Nephron progenitor cell (in vitro differentiated cells): ENCODE results near the gene CDH6.

ENCODE experiments used
- DNase-seq: peaks from one replicate; pipeline ENCODE4 v3.0.0; 2021
- H3K27ac Mint-ChIP-seq: 2 replicates; pipeline ENCODE4 v1.8.0; 2021; ENCODE audit warnings: mild to moderate bottlenecking, moderate library complexity, mixed read lengths
- H3K27me3 Mint-ChIP-seq: 2 replicates; pipeline ENCODE4 v1.8.0; 2021; ENCODE audit warnings: mild to moderate bottlenecking, low read depth, mixed read lengths; ENCODE audit not compliant: poor library complexity
- H3K36me3 Mint-ChIP-seq: 2 replicates; pipeline ENCODE4 v1.8.0; 2021; ENCODE audit warnings: low read depth, mixed read lengths
- H3K4me1 Mint-ChIP-seq: 2 replicates; pipeline ENCODE4 v1.8.0; 2021; ENCODE audit warnings: mixed read lengths
- H3K4me3 Mint-ChIP-seq: 2 replicates; pipeline ENCODE4 v1.8.0; 2021; ENCODE audit warnings: mild to moderate bottlenecking, moderate library complexity, mixed read lengths
- H3K9me3 Mint-ChIP-seq: 2 replicates; pipeline ENCODE4 v1.8.0; 2021; ENCODE audit warnings: mild to moderate bottlenecking, moderate library complexity, mixed read lengths
- TF ChIP-seq, protein P1 (sequence below): fragments of 200-600 bp; sonication (generic); IDR thresholded peaks from 2 replicates; pipeline ENCODE4 v1.5.0; 2021; ENCODE audit warnings: antibody characterized with exemption

CDH6 gene

DNA sequence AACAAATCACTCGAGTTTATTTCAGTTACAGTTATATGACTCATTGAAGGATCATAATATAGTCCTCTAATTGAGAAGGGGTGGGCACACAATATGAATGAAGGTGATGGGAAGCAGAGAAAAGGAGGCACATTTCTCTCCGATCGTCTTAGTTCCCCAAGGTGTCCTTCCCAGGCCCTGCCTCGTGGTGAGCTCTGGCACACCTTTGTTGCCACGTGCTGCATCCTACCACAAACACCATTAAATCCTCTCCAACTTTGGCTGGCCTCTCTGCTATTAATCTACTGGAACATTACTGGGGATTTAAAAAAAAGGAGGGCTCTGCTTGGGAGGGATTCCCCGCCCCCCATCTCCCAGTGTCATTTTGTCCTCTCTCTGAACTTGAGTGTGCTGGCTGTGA, 42.9 kb downstream of the CDH6 start:
- Mint-ChIP-seq H3K36me3 (peaks cover 11% of the 10 kb centered on the region), H3K4me1 (peaks cover 24% of the 10 kb centered on the region), H3K4me3 (no peak overlapping the region), H3K27ac (peak overlapping the region; percentile 55), H3K27me3 (no peaks in the 10 kb centered on the region), H3K9me3 (no peaks in the 10 kb centered on the region)
- no peak for DNase-seq
- TF ChIP-seq, protein P1, sequence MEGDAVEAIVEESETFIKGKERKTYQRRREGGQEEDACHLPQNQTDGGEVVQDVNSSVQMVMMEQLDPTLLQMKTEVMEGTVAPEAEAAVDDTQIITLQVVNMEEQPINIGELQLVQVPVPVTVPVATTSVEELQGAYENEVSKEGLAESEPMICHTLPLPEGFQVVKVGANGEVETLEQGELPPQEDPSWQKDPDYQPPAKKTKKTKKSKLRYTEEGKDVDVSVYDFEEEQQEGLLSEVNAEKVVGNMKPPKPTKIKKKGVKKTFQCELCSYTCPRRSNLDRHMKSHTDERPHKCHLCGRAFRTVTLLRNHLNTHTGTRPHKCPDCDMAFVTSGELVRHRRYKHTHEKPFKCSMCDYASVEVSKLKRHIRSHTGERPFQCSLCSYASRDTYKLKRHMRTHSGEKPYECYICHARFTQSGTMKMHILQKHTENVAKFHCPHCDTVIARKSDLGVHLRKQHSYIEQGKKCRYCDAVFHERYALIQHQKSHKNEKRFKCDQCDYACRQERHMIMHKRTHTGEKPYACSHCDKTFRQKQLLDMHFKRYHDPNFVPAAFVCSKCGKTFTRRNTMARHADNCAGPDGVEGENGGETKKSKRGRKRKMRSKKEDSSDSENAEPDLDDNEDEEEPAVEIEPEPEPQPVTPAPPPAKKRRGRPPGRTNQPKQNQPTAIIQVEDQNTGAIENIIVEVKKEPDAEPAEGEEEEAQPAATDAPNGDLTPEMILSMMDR, result no peak

DNA sequence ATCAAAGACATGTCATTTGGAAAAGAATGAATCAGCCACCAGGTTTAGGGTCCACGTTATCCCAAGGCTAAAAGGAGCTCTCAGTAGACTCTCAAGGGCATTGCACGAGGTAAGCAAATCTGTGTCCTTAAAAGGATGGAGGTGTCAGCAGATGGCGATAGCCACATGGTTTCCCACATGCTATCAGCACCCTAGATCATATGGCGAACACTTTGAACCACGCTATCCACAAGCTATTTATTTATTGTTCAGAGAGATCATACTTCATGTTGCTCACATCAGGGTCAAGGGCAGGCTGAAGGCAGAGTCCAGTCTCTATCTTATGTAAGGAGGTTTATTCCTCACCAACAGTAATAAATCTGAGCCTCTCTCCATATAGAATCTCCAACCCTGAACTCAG, 43.7 kb downstream of the CDH6 start:
- no peak overlapping the region for H3K27ac Mint-ChIP-seq

DNA sequence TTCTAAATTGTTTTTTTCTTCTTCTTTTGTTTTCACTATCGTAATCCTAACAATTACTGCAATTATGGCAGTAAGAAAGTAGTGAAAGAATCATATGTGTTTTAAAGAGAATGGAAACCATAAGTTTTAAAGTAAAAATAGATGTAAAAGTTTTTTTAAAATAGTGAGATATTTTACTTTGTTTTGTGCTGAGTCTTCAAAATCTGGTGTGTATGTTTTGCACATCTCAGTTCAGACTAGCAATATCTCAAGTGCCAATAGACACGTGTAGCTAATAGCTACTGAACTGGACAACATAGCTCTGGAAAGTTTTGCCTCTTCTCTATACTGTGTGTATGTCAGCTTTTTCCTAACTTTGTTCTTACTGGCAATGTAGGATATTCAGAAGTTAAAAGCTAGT, 45.0 kb downstream of the CDH6 start:
- Mint-ChIP-seq H3K36me3 (peaks cover 12% of the 10 kb centered on the region), H3K27me3 (no peaks in the 10 kb centered on the region), H3K4me1 (peaks cover 18% of the 10 kb centered on the region), H3K9me3 (no peaks in the 10 kb centered on the region), H3K4me3 (no peak overlapping the region), H3K27ac (no peak overlapping the region)
- no peak for DNase-seq
- TF ChIP-seq, protein P1, result no peak

More for the DNA sequence above, 43.7 kb downstream of the CDH6 start:
- peaks cover 20% of the 10 kb centered on the region for H3K4me1 Mint-ChIP-seq
- no peaks in the 10 kb centered on the region for H3K27me3 Mint-ChIP-seq
- TF ChIP-seq, protein P1, result no peak
- no peaks in the 10 kb centered on the region for H3K9me3 Mint-ChIP-seq
- H3K36me3 Mint-ChIP-seq, result peaks cover 12% of the 10 kb centered on the region
- H3K4me3 Mint-ChIP-seq, result no peak overlapping the region
- DNase-seq, result no peak

DNA sequence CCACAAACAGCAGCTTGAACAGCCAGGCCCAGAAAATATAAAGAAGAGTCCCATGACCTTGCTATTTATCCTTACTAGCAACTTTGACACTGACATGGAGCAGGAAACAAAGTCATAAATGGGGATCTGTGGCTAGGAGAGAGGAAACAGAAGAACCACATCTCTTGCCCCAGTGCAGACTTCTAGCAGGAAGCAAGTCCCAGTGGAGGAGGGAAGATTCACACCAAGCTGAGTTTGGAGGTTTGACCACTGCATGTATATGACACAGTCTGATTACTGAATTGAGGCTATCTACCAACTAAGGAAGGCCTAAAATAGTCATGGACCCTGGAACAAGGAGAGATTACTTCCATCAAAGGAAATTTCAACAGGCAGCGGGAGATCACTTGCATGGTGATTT, 51.4 kb downstream of the CDH6 start:
- no peak overlapping the region for H3K4me3 Mint-ChIP-seq
- TF ChIP-seq, protein P1, result no peak
- no peaks in the 10 kb centered on the region for H3K4me1 Mint-ChIP-seq

DNA sequence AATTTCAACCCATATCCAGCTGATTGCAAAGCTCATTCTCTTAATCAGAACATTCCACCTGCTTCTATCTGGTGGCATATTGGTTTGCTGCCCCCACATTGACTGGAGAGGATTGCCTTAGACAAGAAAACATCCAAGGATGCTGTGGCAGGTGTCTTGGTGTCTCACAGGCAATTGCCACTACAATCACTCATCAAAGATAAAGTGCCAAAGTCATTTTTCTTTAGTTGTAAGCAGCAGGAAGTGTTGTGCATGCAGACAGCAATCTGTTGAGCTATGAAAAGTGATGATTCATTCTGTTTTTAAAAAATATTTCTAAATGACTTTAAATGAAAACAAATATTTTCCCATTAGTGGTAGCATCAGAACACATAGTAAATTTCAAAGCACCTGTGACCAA, 53.9 kb downstream of the CDH6 start:
- no peak overlapping the region for H3K4me3 Mint-ChIP-seq
- DNase-seq, result no peak
- TF ChIP-seq, protein P1, result no peak
- no peak overlapping the region for H3K27ac Mint-ChIP-seq
- H3K36me3 Mint-ChIP-seq, result peaks cover 58% of the 10 kb centered on the region
- H3K27me3 Mint-ChIP-seq, result no peaks in the 10 kb centered on the region
- no peaks in the 10 kb centered on the region for H3K4me1 Mint-ChIP-seq
- no peaks in the 10 kb centered on the region for H3K9me3 Mint-ChIP-seq

More for the DNA sequence above, 51.4 kb downstream of the CDH6 start:
- Mint-ChIP-seq H3K27me3 (no peaks in the 10 kb centered on the region), H3K36me3 (peaks cover 46% of the 10 kb centered on the region), H3K9me3 (no peaks in the 10 kb centered on the region), H3K27ac (peak overlapping the region; percentile 76)
- no peak for DNase-seq

DNA sequence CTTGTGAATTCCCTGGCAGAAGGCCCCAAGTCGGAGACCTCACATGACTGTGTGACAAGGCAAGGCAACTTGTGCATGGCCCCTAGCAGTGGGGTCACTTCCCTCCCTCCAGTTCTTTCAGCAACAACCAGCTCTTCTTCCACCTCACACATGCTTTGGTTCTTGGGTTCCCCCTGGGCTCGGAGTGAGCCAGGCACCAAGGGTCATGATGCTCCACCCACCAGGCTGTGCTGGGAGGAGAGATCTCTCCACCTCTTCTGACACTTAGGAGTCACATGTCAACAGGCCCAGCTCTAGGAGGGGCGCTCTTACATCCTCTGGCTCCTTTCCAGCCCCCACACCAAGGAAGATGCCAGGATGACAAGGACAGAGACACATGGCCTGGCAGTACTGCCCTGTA, 56.7 kb downstream of the CDH6 start:
- Mint-ChIP-seq H3K9me3 (peaks cover 14% of the 10 kb centered on the region), H3K4me3 (no peak overlapping the region), H3K27me3 (no peaks in the 10 kb centered on the region), H3K4me1 (no peaks in the 10 kb centered on the region), H3K27ac (no peak overlapping the region), H3K36me3 (peaks cover 65% of the 10 kb centered on the region)
- TF ChIP-seq, protein P1, result no peak
- no peak for DNase-seq
